Measurements from ENCODE around the gene ADH5. TPM values are rescaled to one million over a fixed set of nuclear protein-coding genes. Genes with fewer than 3 reads are reported as not detected.
"Not testable (repeated sequence)": the region's sequence is repeated elsewhere in the genome, so short reads cannot be mapped to it uniquely, and the experiment has no call there.

Gene ADH5
- total RNA-seq, 1 experiment from 2014 or later: 78.8 TPM

- DNase-seq (ENCODE audit: low read depth): no peak
Measured at GRCh38 chr4:99029852-99030251, 58.7 kb downstream of the ADH5 start.

- no peak for DNase-seq (ENCODE audit: low read depth)
Measured at GRCh38 chr4:99029018-99029735, 59.4 kb downstream of the ADH5 start.

- DNase-seq (ENCODE audit: low read depth): no peak
Measured at GRCh38 chr4:99028187-99028586, 60.4 kb downstream of the ADH5 start.

GRCh38 chr4:99027304-99027703, 61.3 kb downstream of the ADH5 start:
- DNase-seq (ENCODE audit: low read depth): no peak

- DNase-seq (ENCODE audit: low read depth): no peak
Measured at GRCh38 chr4:99025506-99025905, 63.1 kb downstream of the ADH5 start.

- DNase-seq (ENCODE audit: low read depth): no peak
Measured at GRCh38 chr4:99024481-99025275, 63.9 kb downstream of the ADH5 start.

GRCh38 chr4:99023800-99024251, 64.8 kb downstream of the ADH5 start:
- DNase-seq (ENCODE audit: low read depth): not testable (repeated sequence)

GRCh38 chr4:99022566-99022965, 66.0 kb downstream of the ADH5 start:
- DNase-seq (ENCODE audit: low read depth): no peak

GRCh38 chr4:99021386-99021785, 67.2 kb downstream of the ADH5 start:
- DNase-seq (ENCODE audit: low read depth): no peak

Other genes starting within 250 kb of the ADH5 start
- 110 and 126 TPM in 2 replicates for gene EIF4E, start 159.7 kb downstream of the ADH5 start, total RNA-seq (2014; rRNA removed; shearing (Covaris generic))
- 34.9 and 54.3 TPM in 2 replicates for gene METAP1, start 93.1 kb downstream of the ADH5 start, total RNA-seq (2014; rRNA removed; shearing (Covaris generic))
- gene ADH4, start 55.5 kb upstream of the ADH5 start, total RNA-seq (2014; rRNA removed; shearing (Covaris generic)): not detected in 2 replicates
- not detected in 2 replicates for gene ADH6, start 130.5 kb upstream of the ADH5 start, total RNA-seq (2014; rRNA removed; shearing (Covaris generic))
- not detected in 2 replicates for gene ADH1A, start 202.2 kb upstream of the ADH5 start, total RNA-seq (2014; rRNA removed; shearing (Covaris generic))
- gene ADH1B, start 232.6 kb upstream of the ADH5 start, total RNA-seq (2014; rRNA removed; shearing (Covaris generic)): not detected in 2 replicates